ENCODE results near the gene FAM120A. TPM values are rescaled to one million over a fixed set of nuclear protein-coding genes. Genes with fewer than 3 reads are reported as not detected.

FAM120A gene
- total and polyA plus RNA-seq, 2 of the 13 experiments (the other 11 are each of a cell fraction or from before 2014, with no cell fraction given) = 41.3 to 44.4 TPM

DNA sequence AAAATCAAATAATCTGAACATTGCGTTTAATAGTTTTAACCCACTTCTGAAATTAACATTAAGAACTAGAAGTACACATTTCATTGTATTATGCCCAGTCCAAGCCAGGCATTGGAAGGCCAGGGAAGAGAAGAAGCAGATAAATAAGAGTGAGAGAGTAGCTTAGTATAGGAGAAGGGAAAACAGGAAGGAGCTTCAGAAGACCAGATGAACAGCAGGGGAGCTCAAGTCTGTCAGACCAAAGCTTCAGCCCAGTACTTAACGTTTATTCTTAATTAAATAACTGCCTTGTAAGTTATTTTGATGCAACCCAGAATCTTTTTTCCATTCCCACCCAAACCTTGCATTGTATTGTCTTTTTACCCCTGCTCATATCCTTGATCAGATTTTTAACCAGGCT, 13.4 kb downstream of the FAM120A start (continued):
- TF ChIP-seq ZNF776 (CRISPR knock-in tag; IDR thresholded peaks at IDR 0.05) (no peak), TCF7 (IDR thresholded peaks at IDR 0.05; ENCODE audit: low read depth) (no peak), ZNF652 (CRISPR knock-in tag; IDR thresholded peaks at IDR 0.05; ENCODE audit: borderline replicate concordance, low read depth) (no peak), SP1 (IDR thresholded peaks at IDR 0.05) (no peak), SP1 (CRISPR knock-in tag; IDR thresholded peaks at IDR 0.05) (no peak)

DNA sequence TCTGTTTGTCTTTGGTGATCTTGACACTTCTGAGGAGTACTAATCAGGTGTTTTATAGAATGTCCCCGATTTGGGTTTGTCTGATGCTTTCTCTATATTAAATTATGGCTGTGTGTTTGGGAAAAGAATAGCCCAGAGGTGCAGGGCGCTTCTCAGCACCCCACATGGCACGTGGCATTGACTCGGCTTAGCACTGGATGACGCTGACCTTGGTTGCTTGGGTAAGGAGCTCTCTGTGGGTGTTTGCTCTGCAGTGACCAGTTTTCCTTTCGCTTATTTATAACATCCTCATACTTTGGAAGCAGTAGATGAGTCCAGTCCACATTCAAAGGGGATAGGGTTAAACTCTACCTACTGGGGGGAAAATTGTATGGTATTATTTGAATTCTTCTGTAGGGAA, 14.4 kb downstream of the FAM120A start:
- WGBS (ENCODE audit: low lambda C conversion rate) = 76% methylated on average over 6 of the region's 6 CpGs
- peaks cover 0 to 2% of the 10 kb centered on the region in 2 experiments; a peak in 1 of 5 replicates for H3K36me3 ChIP-seq (replicated peaks in 1 of 2; ENCODE audit: control insufficient read depth in 1 of 2, insufficient read depth in 2 of 2, low read length in 2 of 2)
- BruUV-seq (replicated peaks) = no TSS peak
- ChIA-PET CTCF (ENCODE audit: low intra/inter-chr PET ratio, low total read pairs) (no interaction called here), POLR2A (interaction anchor here (2.5 kb wide), 1 partner anchor 12 kb away, joined by 10 read pairs; the partner anchor contains the start of gene FAM120AOS)
- H3K27me3 ChIP-seq (ENCODE audit: control insufficient read depth in 1 of 2, insufficient read depth in 2 of 2, low read length in 2 of 2) = no peaks in the 10 kb centered on the region
- H4K20me1 ChIP-seq (ENCODE audit: insufficient read depth, low read length) = peaks cover 21% of the 10 kb centered on the region
- peak overlapping the region; percentile 13; the same call in 1 of the 2 replicates for H3K9ac ChIP-seq (ENCODE audit: insufficient read depth, low read depth, low read length)
- H3K4me1 ChIP-seq (ENCODE audit: insufficient read depth, low read length) = peaks cover 97% of the 10 kb centered on the region
- ATAC-seq (peak; percentile 22; the same call in 2 of the 3 replicates), FAIRE-seq (no peak), DNase-seq (ENCODE audit: low spot score) (no peak)
- H3K79me2 ChIP-seq (ENCODE audit: insufficient read depth, low read length) = peaks cover 97% of the 10 kb centered on the region
- H3K9me3 ChIP-seq (ENCODE audit: low read length) = no peaks in the 10 kb centered on the region
- H3K4me2 ChIP-seq (ENCODE audit: low read depth, low read length) = no peak overlapping the region
- no peak for TF ChIP-seq ZNF33A (CRISPR knock-in tag; IDR thresholded peaks at IDR 0.05; ENCODE audit: borderline replicate concordance)
- TF ChIP-seq FLYWCH1 (CRISPR knock-in tag; IDR thresholded peaks at IDR 0.05) = no peak
- no peak for TF ChIP-seq ZNF326 (CRISPR knock-in tag; IDR thresholded peaks at IDR 0.05; ENCODE audit: borderline replicate concordance)
- TF ChIP-seq, protein P1, sequence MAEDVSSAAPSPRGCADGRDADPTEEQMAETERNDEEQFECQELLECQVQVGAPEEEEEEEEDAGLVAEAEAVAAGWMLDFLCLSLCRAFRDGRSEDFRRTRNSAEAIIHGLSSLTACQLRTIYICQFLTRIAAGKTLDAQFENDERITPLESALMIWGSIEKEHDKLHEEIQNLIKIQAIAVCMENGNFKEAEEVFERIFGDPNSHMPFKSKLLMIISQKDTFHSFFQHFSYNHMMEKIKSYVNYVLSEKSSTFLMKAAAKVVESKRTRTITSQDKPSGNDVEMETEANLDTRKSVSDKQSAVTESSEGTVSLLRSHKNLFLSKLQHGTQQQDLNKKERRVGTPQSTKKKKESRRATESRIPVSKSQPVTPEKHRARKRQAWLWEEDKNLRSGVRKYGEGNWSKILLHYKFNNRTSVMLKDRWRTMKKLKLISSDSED (CRISPR knock-in tag; IDR thresholded peaks at IDR 0.05) = no peak
- no peak for TF ChIP-seq FOXC1 (CRISPR knock-in tag; IDR thresholded peaks at IDR 0.05; ENCODE audit: borderline replicate concordance)
- TF ChIP-seq HMG20B (CRISPR knock-in tag; conservative IDR thresholded peaks at IDR 0.05) = no peak
- in situ Hi-C loops (cut with HindIII; ENCODE audit: extremely low pct_ligation_motif_present, low pct_unique_long_range_greater_than_20kb) = no loop called here
- peak overlapping the region; percentile 68 for H3K27ac ChIP-seq (ENCODE audit: extremely low read length, insufficient read depth, low read length)
- no peak overlapping the region for H2AFZ ChIP-seq (ENCODE audit: low read length)
- H3K4me3 ChIP-seq (replicated peaks in 1 of 3; ENCODE audit: insufficient read depth in 1 of 3, low read depth in 2 of 3, low read length in 3 of 3) = no peak overlapping the region
- intact Hi-C loops (cut with micrococcal nuclease; ENCODE audit: unreplicated experiment) = no loop called here

Data from HepG2 (cell line).